ENCODE results near the gene MAN1A1. TPM values are rescaled to one million over a fixed set of nuclear protein-coding genes. Genes with fewer than 3 reads are reported as not detected.

MAN1A1 gene
- total RNA-seq, 2 donors from 2014 or later = 24.8 to 35.8 TPM

DNA sequence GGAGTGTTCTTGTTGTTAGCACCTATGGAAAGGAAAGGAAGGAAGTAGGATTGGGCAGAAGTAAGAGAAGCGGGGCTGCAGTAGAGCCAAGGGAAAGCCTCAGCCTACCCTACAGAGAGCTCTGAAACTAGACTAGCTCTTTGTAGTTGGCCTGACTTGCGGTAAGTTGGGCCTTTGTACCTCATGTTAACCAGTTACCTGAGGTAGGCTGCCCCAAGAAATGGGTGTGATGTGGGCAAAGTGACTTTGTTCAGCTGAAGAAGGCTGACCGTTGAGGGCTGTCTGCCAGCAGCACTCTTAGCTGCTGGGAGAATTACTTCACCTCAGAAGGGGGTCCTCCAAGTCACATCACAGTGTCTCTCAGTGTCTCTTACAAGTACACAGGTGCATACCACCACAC lies 216.2 kb downstream of the MAN1A1 start:
- no peaks in the 10 kb centered on the region for H3K9me3 ChIP-seq
- TF ChIP-seq, protein P1, sequence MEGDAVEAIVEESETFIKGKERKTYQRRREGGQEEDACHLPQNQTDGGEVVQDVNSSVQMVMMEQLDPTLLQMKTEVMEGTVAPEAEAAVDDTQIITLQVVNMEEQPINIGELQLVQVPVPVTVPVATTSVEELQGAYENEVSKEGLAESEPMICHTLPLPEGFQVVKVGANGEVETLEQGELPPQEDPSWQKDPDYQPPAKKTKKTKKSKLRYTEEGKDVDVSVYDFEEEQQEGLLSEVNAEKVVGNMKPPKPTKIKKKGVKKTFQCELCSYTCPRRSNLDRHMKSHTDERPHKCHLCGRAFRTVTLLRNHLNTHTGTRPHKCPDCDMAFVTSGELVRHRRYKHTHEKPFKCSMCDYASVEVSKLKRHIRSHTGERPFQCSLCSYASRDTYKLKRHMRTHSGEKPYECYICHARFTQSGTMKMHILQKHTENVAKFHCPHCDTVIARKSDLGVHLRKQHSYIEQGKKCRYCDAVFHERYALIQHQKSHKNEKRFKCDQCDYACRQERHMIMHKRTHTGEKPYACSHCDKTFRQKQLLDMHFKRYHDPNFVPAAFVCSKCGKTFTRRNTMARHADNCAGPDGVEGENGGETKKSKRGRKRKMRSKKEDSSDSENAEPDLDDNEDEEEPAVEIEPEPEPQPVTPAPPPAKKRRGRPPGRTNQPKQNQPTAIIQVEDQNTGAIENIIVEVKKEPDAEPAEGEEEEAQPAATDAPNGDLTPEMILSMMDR (IDR thresholded peaks at IDR 0.05) = no peak
- no peaks in the 10 kb centered on the region for H3K27me3 ChIP-seq
- no peaks in the 10 kb centered on the region for H3K4me1 ChIP-seq
- H3K27ac ChIP-seq = no peak overlapping the region
- no peak for DNase-seq (ENCODE audit: low spot score)
- H3K4me3 ChIP-seq = no peak overlapping the region
- no peaks in the 10 kb centered on the region for H3K36me3 ChIP-seq

DNA sequence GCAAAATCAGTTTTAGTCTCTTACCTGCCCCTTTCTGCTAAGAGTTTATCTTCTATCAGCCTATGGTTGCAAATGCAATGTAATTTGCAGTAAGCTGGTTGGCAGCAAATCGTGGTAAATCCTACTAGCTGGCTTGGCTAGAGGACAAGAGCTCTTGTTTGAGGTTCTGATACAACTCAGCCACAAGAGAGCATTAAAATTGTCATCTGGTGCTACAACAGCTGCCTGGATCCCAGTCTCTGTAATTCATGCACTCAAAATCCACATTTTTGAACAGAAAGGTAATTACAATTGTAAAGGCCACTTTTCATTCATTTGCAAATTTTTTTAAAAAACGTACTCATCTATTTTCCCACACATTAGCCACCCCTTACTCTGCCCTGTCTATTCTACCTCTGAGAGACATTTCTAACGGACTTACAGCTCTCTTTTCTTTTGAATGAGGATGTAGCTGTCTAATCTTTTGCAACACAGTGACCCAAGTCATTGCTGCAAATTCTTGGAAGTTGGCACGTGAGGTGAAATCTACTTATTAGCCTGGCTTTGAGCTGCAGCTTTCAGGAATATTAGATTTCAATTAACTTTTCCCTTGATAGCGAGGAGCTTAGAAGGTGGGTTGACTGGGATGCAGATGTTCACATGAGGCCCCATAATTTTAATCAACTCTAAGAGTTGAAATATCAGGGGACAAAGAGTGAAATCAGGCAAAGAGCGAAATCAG lies 217.1 kb downstream of the MAN1A1 start:
- Histone ChIP-seq H3K9me3 (no peaks in the 10 kb centered on the region), H3K27ac (no peak overlapping the region), H3K36me3 (no peaks in the 10 kb centered on the region), H3K27me3 (no peaks in the 10 kb centered on the region), H3K4me1 (no peaks in the 10 kb centered on the region), H3K4me3 (no peak overlapping the region)
- no peak for DNase-seq (ENCODE audit: low spot score)
- TF ChIP-seq, protein P1 (IDR thresholded peaks at IDR 0.05) = no peak

- TF ChIP-seq, protein P1 (IDR thresholded peaks at IDR 0.05) = no peak
- H3K36me3 ChIP-seq = no peaks in the 10 kb centered on the region
- H3K4me1 ChIP-seq = no peaks in the 10 kb centered on the region
- no peak for DNase-seq (ENCODE audit: low spot score)
- no peaks in the 10 kb centered on the region for H3K27me3 ChIP-seq
- H3K9me3 ChIP-seq = no peaks in the 10 kb centered on the region
- no peak overlapping the region for H3K27ac ChIP-seq
- H3K4me3 ChIP-seq = no peak overlapping the region
These were observed 219.5 kb downstream of the MAN1A1 start for GRCh38 chr6:119129968-119130484.

DNA sequence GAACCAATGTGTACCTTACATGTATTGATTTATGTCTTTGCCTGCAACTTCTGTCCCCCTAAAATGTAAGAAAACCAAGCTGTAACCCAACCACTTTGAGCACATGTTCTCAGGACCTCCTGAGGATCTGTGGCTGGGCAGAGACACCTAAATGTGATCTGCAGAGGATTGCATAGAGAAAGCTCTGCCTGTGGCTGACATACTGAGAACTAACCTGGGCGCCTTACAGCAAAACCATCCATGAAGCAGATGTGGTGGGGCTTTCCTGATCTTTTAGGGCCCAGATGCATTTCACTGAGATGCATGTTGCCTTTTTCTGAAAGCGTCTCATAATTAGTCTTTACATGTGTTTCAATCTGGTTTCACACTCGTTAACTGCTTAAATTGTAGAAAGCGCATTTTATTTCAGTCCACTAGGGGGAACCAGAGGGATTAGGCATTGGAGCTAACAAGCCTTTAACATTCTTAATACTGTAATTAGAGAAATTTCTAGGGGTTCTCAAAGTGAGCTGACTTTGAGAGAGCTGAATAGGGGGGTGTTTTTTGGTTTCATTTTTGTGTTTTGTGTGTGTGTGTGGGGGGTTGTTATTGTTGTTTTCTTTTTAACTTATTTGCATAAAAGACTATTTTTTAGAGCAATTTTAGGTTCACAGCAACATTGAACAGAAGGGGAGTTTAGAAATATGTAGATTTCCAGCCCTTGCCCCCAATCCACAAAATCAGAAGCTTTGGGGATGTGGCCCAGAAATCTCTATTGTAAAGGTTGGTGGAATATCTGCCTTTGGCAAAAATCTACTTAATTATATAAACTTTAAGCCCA lies 220.2 kb downstream of the MAN1A1 start:
- H3K4me3 ChIP-seq = no peak overlapping the region
- H3K27ac ChIP-seq = no peak overlapping the region
- no peaks in the 10 kb centered on the region for H3K9me3 ChIP-seq
- DNase-seq (ENCODE audit: low spot score) = no peak
- H3K36me3 ChIP-seq = no peaks in the 10 kb centered on the region
- H3K4me1 ChIP-seq = no peaks in the 10 kb centered on the region
- TF ChIP-seq, protein P1 (IDR thresholded peaks at IDR 0.05) = peak; percentile 82 to 91
- H3K27me3 ChIP-seq = no peaks in the 10 kb centered on the region

DNA sequence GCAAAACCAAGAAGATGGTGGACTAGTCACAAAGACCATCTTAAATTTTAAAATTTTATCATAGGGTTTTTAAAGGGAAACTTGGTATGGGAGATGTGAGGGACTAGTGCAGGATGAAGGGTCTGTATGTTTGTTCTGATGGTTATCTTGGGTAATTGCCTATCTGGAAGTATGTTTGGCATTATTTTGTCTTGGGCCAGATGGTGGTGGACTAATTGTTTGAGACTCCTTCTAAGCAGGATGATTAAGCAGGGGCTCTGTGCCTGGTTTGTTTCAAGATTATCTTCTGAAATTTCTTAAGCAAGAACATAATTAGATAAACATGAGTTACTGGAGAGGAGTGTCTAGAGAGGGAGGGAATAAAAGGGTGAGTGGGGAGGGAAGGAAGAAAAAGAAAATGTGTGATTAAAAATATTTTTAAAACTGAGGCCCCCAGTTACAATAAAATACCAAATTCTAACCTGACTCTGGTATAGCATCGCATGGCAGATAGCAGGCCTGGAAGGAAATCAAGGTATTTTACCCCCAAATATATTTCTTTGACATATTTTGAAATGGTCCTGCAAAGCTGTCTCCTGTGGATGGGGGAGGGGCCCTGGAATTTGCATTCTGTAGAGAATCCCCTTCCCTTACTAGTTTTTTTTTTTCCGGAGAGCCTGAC lies 221.2 kb downstream of the MAN1A1 start:
- no peak for DNase-seq (ENCODE audit: low spot score)
- H3K4me1 ChIP-seq = no peaks in the 10 kb centered on the region
- TF ChIP-seq, protein P1 (IDR thresholded peaks at IDR 0.05) = no peak

More for the DNA sequence above, 221.2 kb downstream of the MAN1A1 start:
- H3K36me3 ChIP-seq = no peaks in the 10 kb centered on the region
- no peaks in the 10 kb centered on the region for H3K27me3 ChIP-seq
- no peak overlapping the region for H3K27ac ChIP-seq
- H3K9me3 ChIP-seq = no peaks in the 10 kb centered on the region
- H3K4me3 ChIP-seq = no peak overlapping the region

All from right atrium auricular region (tissue), 2 donors.